Mesodermal cell (in vitro differentiated cells): ENCODE results near the gene DUSP1.

Source experiments
- H3K27ac ChIP-seq: 2 replicates; pipeline ENCODE4 v1.7.0; 2013; ENCODE audit warnings: mild to moderate bottlenecking, low read depth, low read length, moderate library complexity; ENCODE audit not compliant: severe bottlenecking
- H3K36me3 ChIP-seq: 2 replicates; pipeline ENCODE4 v1.7.1; 2013; ENCODE audit warnings: mild to moderate bottlenecking, low read length, moderate library complexity; ENCODE audit not compliant: control insufficient read depth, insufficient read depth
- H3K4me1 ChIP-seq: one replicate; pipeline ENCODE4 v1.7.1; 2013; ENCODE audit warnings: mild to moderate bottlenecking, low read length; ENCODE audit not compliant: insufficient read depth, control insufficient read depth, poor library complexity, severe bottlenecking
- H3K4me3 ChIP-seq: 2 replicates; pipeline ENCODE4 v1.7.0; 2013; ENCODE audit warnings: low read length, control low read depth, mild to moderate bottlenecking; ENCODE audit not compliant: insufficient read depth, poor library complexity, severe bottlenecking; ENCODE audit errors: extremely low read depth
- H3K9me3 ChIP-seq: 2 replicates; pipeline ENCODE4 v1.7.1; 2013; ENCODE audit warnings: mild to moderate bottlenecking, low read length, moderate library complexity; ENCODE audit not compliant: control insufficient read depth
- WGBS, 2 experiments: methylation state at CpG; one replicate each; pipeline ENCODE4 v1.1.5; 2013; ENCODE audit warnings: missing lambda C conversion rate in 2 of 2; ENCODE audit not compliant: insufficient coverage in 2 of 2; 5-methylcytosine and 5-hydroxymethylcytosine counted together

DUSP1 gene

DNA sequence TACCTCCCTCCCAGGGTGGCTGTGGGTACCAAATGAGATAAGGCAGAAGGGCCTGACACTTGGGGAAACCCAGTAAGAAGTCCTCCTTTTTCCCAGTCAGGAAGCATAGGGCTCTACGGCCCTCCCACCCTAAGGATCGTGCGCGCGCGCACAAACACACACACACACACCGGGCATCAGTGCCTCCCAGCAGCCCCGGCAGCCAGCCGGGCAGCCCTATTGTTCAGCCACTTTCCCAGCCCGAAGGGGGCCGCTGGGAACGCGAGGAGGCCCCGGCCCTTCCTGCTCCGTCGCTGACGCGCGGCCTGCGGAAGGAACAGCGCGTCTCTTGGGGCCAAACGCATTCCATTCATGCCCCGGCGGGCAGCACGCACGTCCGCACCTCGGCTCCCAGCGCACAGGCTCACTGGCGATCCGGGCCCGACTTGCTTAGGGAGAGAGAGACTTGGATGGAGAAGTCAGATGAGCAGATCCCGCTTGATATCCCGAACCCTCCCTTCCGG, 22.6 kb downstream of the DUSP1 start:
- 90 to 94% methylated on average over 28 to 30 of the region's 36 CpGs for WGBS, 2 experiments
- H3K9me3 ChIP-seq, result peaks cover 4% of the 10 kb centered on the region
- H3K4me1 ChIP-seq, result no peaks in the 10 kb centered on the region
- H3K27ac ChIP-seq, result no peak overlapping the region
- no peak overlapping the region for H3K4me3 ChIP-seq
- H3K36me3 ChIP-seq, result no peaks in the 10 kb centered on the region

- Histone ChIP-seq H3K4me3 (no peak overlapping the region), H3K9me3 (peaks cover 4% of the 10 kb centered on the region), H3K36me3 (no peaks in the 10 kb centered on the region), H3K27ac (no peak overlapping the region), H3K4me1 (no peaks in the 10 kb centered on the region)
- WGBS, 2 experiments, result 59 to 100% methylated on average over 2 to 3 of the region's 3 CpGs
Observed at GRCh38 chr5:172747471-172747870, 23.5 kb downstream of the DUSP1 start.

DNA sequence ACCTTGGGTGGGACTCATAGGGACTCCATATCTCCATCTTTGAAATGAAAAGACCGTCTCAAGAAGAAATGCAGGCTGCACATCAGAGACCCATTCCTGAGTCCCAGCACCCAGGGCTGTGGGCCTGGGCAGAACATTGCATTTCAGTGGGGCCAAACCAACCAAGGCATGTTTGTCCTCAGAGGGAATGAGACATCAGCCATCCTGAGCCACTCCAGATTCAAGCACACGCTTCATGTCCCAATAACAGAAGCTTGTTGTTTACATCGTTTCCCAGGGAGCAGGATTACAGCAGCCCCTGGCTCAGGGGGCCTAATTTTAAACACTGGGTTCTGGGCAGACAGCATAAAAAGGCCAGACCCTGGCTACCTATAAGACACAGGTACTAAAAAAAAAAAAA, 24.3 kb downstream of the DUSP1 start:
- 90 to 100% methylated on average over 2 to 3 of the region's 3 CpGs for WGBS, 2 experiments
- peaks cover 4% of the 10 kb centered on the region for H3K9me3 ChIP-seq
- H3K4me3 ChIP-seq, result no peak overlapping the region
- peaks cover 2% of the 10 kb centered on the region for H3K4me1 ChIP-seq
- H3K27ac ChIP-seq, result no peak overlapping the region
- no peaks in the 10 kb centered on the region for H3K36me3 ChIP-seq

GRCh38 chr5:172745838-172746237, 25.2 kb downstream of the DUSP1 start:
- Histone ChIP-seq H3K27ac (no peak overlapping the region), H3K36me3 (no peaks in the 10 kb centered on the region), H3K9me3 (peaks cover 4% of the 10 kb centered on the region), H3K4me3 (no peak overlapping the region), H3K4me1 (peaks cover 9% of the 10 kb centered on the region)
- WGBS, 2 experiments, result 80% methylated on average over 1 of the region's 3 CpGs; no CpG with 5 or more reads in 1 of the 2 experiments

DNA sequence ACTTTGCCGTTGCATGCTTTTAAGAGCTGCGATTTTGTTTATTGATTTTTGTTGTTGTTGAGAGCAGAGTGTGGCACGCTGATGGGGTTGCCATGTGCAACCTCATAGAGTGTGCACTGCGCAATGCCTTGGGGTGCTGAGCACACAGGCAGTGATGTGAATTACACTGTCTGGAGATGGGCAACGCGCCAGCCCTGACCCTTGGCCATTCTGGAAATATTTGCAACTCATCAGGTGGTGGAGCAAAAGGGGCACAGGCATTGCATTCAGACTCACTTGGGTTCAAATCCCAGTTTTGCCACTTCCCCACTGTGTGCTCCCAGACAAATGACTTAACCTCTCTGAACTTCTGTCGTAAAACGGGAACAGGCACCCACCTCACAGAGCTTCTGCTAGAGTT, 25.6 kb downstream of the DUSP1 start:
- no peak overlapping the region for H3K27ac ChIP-seq
- WGBS, 2 experiments, result 94% methylated on average over 6 of the region's 8 CpGs
- no peak overlapping the region for H3K4me3 ChIP-seq
- H3K4me1 ChIP-seq, result peaks cover 13% of the 10 kb centered on the region
- H3K36me3 ChIP-seq, result no peaks in the 10 kb centered on the region
- H3K9me3 ChIP-seq, result peaks cover 4% of the 10 kb centered on the region

DNA sequence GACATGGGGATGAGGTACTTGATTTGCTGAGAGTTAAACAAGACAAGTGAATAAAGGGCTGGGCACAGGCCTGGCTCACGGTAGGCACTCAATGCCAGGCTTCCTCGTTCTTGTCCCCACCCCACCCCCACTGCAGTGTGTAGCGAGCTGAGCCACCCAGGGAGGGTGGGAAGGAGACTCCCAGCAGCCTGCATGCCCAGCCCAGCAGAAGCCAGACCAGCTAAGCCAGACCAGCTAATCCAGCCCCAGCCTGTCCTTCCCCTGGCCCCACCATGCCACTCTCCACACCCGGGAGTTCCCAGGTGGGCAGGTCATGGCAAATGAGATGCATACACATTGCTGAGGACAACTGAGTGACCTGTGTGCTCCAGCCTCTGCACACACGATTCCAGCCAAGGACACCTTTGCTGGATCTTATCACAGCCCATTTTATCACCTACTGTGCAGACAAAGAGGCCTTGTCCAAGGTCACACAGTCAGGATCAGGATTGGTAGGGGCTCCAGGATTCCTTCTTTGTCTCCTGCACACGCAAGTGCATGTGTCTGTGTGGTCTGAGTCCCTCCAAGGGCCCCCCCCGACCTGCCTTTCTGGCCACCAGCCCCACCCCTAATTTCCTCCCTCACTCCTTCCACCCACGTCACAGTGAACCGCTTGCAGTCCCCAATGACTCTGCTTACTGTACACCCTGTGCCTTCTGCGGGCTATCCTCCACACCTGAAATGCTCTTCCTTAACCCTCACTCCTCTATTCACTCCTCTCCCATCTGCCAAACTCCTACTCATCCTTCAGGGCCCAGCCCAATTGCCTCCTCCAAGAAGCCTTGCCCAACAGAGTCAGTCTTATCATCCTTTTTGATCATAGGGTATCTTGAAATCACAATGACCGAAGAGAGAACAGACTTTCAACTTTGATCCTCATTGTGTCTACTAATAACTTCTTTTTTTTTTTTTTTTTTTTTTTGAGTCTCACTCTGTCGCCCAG, 26.6 kb downstream of the DUSP1 start:
- H3K4me1 ChIP-seq, result peaks cover 13% of the 10 kb centered on the region
- no peak overlapping the region for H3K4me3 ChIP-seq
- H3K36me3 ChIP-seq, result no peaks in the 10 kb centered on the region
- 88 to 89% methylated on average over 6 to 9 of the region's 12 CpGs for WGBS, 2 experiments
- peaks cover 4% of the 10 kb centered on the region for H3K9me3 ChIP-seq
- no peak overlapping the region for H3K27ac ChIP-seq

DNA sequence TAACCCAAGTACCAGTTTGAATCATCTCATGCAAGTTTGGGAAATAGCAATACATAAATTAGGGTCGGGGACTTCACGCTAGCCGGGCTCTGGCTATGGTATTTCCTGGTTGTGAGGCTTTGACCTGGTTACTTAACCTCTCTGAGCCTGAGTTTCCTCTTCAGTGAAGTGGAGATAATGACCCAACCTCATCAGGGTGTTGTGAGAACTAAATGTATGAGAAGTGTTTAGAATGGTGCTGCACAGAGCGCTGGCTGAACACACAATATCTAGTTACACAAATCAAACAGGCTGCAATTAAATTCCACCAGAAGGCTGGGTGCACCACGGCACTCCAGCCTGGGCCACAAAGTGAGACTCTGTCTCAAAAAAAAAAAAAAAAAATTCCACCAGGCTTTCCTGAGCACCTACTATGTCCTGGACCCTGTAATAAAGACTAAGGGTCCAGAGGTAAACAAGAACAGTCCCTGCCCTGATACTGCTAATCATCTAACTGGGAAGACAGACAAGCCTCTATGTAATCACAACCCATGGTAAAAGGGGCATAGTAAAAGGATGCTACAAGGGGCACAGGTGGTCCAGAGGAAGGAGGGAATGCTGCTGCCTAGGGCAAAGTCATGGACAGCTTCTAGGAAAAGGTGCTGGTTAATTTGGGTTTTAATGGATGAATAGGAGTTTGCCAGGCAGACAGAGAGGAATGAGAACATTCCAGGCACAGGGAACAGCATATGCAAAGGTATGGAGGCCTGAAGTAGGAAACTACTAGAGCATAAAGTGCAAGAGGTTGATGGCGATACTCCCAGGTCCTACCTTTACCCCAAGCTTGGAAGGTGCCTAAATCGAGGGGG, 27.7 kb downstream of the DUSP1 start:
- WGBS, 2 experiments, result 96 to 97% methylated on average over 5 of the region's 7 CpGs
- no peaks in the 10 kb centered on the region for H3K36me3 ChIP-seq
- peaks cover 4% of the 10 kb centered on the region for H3K9me3 ChIP-seq
- peaks cover 17% of the 10 kb centered on the region for H3K4me1 ChIP-seq
- H3K4me3 ChIP-seq, result no peak overlapping the region
- no peak overlapping the region for H3K27ac ChIP-seq

DNA sequence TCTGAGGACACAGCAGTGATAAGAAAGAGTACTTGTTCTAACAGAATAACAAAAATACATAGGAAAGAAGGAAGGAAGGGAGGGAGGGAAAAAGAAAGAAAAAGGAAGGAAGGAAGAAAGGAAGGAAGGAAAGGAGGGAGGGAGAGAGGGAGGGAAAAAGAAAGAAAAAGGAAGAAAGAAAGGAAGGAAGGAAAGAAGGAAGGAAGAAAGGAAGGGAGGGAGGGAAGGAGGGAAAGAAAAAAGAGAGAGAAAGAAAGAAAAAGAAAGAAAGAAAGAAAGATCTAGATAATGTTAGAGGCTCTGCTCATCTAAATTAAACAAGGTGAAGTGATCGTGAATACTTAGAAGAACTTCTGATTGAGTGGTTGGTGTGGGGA, 29.8 kb downstream of the DUSP1 start:
- 91 to 100% methylated on average over 1 of the region's 1 CpG for WGBS, 2 experiments
- no peak overlapping the region for H3K4me3 ChIP-seq
- H3K27ac ChIP-seq, result peak overlapping the region; percentile 81

DNA sequence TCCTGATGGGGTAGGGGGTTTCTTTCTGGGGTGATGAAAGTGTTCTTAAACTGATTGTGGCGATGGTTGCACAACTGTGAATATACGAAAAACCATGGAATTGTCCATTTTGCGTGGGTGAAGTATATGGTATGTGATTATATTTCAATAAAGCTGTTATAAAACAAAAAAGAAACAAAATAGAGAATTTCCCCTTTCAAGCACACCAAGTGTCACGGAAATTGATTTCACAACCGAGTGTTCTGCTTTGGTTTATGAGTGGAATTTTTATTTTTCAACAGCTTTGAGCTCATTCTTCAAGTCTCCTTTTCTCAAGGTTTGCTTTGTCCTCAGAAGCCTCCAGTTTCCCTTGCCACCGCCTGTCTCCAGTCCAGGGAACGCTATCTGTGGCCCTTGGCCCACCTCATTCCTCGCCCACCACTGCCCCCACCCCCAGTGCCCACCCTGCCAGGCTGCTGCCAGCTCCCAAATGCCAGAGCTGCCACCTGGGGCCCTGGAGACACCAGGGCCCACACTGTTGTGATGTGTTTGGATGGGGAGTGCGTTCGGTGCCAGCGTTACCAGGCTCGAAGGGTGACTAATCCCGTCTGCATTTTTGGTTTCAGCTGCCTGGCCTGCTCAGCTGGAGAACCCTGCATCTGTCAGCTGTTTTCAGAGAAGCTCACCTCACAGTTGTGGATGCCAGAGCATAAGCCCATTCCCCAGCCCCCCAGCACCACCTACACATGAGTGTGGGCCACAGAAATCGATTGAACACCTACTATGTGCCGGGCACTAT, 30.4 kb downstream of the DUSP1 start:
- H3K36me3 ChIP-seq, result no peaks in the 10 kb centered on the region
- H3K9me3 ChIP-seq, result no peaks in the 10 kb centered on the region
- H3K4me3 ChIP-seq, result no peak overlapping the region
- peaks cover 17% of the 10 kb centered on the region for H3K4me1 ChIP-seq
- H3K27ac ChIP-seq, result peak overlapping the region; percentile 81
- 77 to 80% methylated on average over 8 of the region's 15 CpGs for WGBS, 2 experiments

More for the DNA sequence above, 29.8 kb downstream of the DUSP1 start:
- no peaks in the 10 kb centered on the region for H3K9me3 ChIP-seq
- peaks cover 17% of the 10 kb centered on the region for H3K4me1 ChIP-seq
- no peaks in the 10 kb centered on the region for H3K36me3 ChIP-seq

DNA sequence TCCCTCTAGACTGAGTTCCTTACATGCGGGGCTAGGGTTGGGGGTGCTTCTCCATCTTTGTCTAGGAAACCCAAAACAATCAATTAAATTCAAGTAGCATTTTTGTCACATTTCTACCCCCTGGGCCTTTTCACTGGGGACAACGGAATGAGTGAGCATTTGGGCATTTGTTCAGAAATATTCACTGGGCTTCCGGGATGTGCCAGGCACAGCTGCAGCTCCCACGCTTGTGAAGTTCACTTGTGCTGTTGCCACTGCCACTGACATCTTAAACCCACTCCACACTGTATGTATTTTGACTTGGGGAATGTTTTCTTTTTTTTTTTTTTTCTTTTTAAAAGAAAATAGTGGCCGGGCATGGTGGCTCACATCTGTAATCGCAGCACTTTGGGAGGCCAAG, 31.6 kb downstream of the DUSP1 start:
- WGBS, 2 experiments, result 91 to 96% methylated on average over 3 of the region's 6 CpGs
- Histone ChIP-seq H3K4me1 (peaks cover 19% of the 10 kb centered on the region), H3K4me3 (no peak overlapping the region), H3K36me3 (no peaks in the 10 kb centered on the region), H3K27ac (no peak overlapping the region), H3K9me3 (no peaks in the 10 kb centered on the region)
